Sigmoid colon (tissue), 4 donors: ENCODE measurements around the gene RNF217.

Experiments
- CTCF ChIP-seq, 4 experiments: fragments of 450-650 bp in 3 of 4; fragments of 200-600 bp in 1 of 4; IDR thresholded peaks; one replicate each; pipeline ENCODE4 v1.5.1; 2016 to 2019; ENCODE audit warnings: antibody characterized with exemption in 4 of 4, mild to moderate bottlenecking in 3 of 4, moderate library complexity in 2 of 4
- POLR2AphosphoS5 ChIP-seq, 4 donors: sonication (generic); formaldehyde crosslinking; IDR thresholded peaks; one replicate each; pipeline ENCODE4 v1.6.1; 2017; ENCODE audit warnings: antibody characterized with exemption in 4 of 4

GRCh38 chr6:125129354-125129753 is 167.1 kb downstream of the RNF217 start:
- TF ChIP-seq CTCF (IDR thresholded peaks at IDR 0.05) (no peak), POLR2AphosphoS5 (IDR thresholded peaks at IDR 0.05) (no peak)
